Activated CD4-positive, CD25-positive, alpha-beta regulatory T cell treated with anti-CD3 and anti-CD28 coated beads, Interleukin-2, amount 50 U/mL, for 24 hours (primary cell): ENCODE results near the gene G3BP1.
"Not testable (repeated sequence)": the region's sequence is repeated elsewhere in the genome, so short reads cannot be mapped to it uniquely, and the experiment has no call there.

Experiments used
- ATAC-seq, 2 donors: fragments of 150-1000 bp; cut with Tn5 transposase; one replicate each; pipeline ENCODE4 v1.10.0; 2021; ENCODE audit warnings: mild to moderate bottlenecking in 1 of 2, moderate library complexity in 1 of 2

G3BP1 gene

DNA sequence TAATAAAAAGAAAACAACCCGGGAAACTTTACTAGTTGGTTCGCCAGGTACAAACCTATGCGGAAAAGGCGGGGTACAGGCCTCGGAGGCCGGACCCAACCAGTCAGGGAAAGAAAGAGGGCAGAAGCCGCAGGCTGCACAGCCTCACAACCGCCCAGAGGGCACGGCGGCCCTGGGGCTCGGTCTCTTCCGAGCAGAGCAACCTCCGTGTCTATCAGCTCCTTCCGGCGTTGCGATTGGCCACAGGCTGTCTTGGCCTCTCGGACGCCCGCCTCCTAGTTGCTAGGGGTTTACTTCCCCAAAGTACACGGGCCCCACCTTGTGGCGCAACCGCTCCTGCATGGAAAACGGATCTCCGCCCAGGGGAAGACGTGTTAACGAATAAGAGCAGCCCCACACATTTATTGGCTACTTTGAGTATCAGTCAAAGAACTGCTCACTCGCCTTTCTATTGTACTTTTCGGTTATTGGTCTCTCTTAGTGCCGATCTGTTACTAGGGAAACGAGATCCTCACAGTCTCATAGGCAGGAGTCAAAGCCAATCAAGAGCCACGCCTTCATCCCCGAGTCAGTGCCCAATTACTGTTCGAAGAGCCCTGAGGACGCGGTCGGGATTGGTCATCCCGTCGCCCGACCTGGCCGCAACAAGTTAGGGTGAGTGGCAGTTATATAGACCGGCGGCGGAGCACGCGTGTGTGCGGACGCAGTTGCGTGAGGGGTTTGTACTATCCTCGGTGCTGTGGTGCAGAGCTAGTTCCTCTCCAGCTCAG lies at the start of gene G3BP1:
TSS of gene G3BP1 (plus strand) at position 696 of the 770 bp plus-strand sequence. CDS start 14,667 bp downstream, outside the sequence.
- ATAC-seq, result peak; percentile 82 to 85

GRCh38 chr5:151722546-151722945 lies 49.2 kb upstream of the G3BP1 start:
- ATAC-seq, result no peak

- no peak for ATAC-seq
Observed at GRCh38 chr5:151724360-151724759, 47.4 kb upstream of the G3BP1 start.

DNA sequence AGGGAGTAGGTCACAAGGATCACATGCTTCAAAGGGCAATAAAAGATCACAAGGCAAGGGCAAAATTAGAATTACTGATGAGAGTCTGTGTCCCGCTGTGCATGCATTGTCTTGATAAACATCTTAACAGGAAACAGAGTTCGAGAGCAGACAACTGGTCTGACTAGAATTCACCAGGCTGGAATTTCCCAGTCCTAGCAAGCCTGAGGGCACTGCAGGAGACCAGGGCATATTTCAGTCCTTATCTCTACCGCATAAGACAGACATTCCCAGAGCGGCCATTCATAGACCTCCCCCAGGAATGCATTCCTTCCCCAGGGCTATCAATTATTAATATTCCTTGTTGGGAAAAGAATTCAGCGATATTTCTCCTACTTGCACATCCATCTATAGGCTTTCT lies 42.2 kb upstream of the G3BP1 start:
- not testable (repeated sequence) for ATAC-seq

GRCh38 chr5:151730381-151730780 lies 41.4 kb upstream of the G3BP1 start:
- ATAC-seq, result no peak

GRCh38 chr5:151733358-151734063 lies 38.2 kb upstream of the G3BP1 start:
- no peak for ATAC-seq

DNA sequence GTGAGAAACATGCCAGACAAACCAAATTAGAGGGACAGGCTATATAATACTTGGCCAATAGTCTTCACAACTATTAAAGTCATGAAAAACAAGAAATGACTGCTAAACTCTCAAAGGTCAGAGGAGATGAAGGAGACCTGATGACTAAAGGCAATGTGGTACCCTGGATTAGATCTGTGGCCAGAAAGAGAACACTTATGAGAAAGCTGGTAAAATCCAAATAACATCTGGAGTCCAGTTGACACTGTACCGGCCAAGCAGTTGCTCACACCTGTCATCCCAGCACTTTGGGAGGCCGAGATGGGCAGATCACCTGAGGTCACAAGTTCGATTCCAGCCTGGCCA lies 37.7 kb upstream of the G3BP1 start:
- no peak for ATAC-seq

DNA sequence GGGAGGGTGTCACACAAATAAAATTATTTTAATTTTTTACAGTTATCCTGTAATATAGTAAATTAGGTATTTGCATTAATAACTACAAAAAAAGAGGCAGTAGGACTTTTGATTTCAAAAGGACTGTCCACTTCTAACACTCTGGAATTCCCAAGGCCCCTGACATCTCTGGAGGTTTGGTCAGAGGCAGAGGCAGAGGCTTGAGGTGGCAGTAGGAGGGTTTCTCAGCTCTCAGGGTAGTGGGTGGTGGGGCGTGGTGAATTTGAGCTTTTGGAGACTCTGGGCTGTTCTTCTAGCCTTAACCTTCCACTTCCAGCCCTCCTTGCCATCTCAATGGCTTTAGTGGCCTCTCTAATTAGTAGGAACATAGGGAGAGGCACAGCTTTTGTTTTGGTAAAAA lies 36.1 kb upstream of the G3BP1 start:
- ATAC-seq, result no peak

GRCh38 chr5:151737431-151737830 lies 34.3 kb upstream of the G3BP1 start:
- no peak for ATAC-seq

DNA sequence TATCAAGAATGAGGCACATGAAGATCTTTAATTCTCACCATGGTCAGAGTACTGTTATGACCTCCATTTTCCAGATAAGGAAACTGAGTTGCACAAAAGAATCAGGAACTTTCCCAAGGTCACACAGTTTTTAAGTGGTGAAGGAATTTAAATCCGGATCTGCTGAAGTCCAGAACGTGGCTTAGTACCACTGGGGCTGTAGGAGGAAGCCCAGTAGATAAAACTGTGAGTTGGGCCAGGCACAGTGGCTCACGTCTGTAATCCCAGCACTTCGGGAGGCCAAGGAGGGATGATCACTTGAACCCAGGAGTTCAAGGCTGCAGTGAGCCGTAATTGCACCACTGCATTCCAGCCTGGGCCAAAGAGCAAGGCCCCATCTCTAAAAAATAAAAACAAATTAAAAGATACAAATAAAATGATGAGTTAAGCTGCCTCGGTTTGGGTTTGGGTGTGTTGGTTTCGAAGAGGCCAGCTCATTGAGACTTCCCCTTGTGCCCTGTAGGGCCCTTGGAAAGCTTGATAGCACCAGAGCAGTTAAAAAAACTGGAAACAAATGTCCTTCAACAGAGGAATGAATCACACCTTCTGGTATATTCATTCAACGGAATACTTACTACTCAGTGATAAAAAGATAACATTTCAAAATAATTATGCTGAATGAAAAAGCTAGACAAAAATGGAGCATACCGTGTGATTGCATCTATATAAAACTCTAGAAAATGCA lies 33.5 kb upstream of the G3BP1 start:
- no peak for ATAC-seq

- no peak for ATAC-seq
Observed at GRCh38 chr5:151739395-151739794, 32.4 kb upstream of the G3BP1 start.

DNA sequence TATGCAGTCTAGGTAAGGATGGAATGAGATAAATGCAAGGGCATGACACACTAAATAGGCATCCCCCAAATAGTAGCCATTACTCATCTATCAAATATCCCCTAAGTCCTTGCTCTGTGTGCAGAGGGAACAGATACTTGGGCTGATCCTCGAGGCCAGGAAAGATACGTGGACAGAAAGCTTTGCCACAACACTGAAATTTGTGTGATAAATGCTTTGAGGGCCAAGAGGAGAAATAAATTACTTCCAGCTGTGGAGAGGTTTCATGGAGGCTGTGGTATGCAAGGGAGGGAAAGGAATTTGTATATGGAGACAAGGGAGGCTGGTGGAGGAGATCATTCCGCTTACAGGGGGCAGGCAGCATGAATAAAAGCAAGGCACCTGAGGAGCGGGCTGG lies 31.8 kb upstream of the G3BP1 start:
- ATAC-seq, result no peak

- peak; percentile 44 to 57 for ATAC-seq
Observed at GRCh38 chr5:151740336-151740942, 31.3 kb upstream of the G3BP1 start.

- no peak for ATAC-seq
Observed at GRCh38 chr5:151740958-151741373, 30.8 kb upstream of the G3BP1 start.

- ATAC-seq, result no peak
Observed at GRCh38 chr5:151741678-151742423, 29.9 kb upstream of the G3BP1 start.

- ATAC-seq, result no peak
Observed at GRCh38 chr5:151742870-151743294, 28.9 kb upstream of the G3BP1 start.

- ATAC-seq, result no peak
Observed at GRCh38 chr5:151743530-151743929, 28.2 kb upstream of the G3BP1 start.

DNA sequence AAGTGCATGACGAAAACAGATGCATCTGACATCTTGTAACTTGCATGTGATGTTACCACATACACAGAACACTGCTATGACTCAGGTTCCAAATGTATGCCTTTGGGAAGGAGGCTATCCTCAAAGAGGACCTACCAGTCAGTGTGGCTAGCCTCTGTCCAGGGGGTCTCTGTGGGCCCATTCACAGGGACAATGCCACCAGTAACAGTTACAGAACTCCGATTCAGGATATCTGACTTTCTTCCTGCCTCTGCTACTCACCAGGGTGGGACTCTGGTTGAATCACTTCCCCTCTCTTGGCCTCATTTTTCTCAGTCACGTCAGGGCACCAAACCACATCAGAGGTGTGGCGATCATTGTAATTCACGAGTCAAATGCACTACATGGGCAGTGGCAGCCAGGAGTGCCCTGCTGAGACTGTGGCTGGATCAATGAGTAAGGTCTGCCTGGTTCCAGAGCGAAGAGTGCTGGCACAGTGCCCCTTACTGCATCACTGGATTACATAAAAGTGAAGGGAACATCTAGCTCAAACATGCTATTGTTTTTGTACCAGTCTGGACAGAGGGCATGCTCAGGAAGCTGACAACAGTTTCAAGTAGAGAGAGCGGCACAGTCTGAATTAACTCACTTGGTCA lies 26.6 kb upstream of the G3BP1 start:
- ATAC-seq, result peak; percentile 60 to 70

- no peak for ATAC-seq
Observed at GRCh38 chr5:151750121-151750520, 21.6 kb upstream of the G3BP1 start.

DNA sequence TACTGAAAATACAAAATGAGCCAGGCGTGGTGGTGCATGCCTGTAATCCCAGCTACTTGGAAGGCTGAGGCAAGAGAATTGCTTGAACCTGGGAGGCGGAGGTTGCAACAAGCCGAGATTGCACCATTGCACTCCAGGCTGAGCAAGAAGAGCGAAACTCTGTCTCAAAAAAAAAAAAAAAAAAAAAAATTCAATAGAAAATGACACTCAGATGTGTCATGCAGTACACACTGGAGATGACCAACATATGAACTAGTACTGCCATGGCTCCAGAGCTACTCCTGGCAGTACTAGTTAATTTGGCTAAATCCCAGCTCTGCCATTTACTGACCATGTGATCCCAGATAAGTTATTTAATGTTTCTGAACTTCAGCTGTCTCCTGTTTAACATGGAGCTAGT lies 20.7 kb upstream of the G3BP1 start:
- no peak for ATAC-seq

DNA sequence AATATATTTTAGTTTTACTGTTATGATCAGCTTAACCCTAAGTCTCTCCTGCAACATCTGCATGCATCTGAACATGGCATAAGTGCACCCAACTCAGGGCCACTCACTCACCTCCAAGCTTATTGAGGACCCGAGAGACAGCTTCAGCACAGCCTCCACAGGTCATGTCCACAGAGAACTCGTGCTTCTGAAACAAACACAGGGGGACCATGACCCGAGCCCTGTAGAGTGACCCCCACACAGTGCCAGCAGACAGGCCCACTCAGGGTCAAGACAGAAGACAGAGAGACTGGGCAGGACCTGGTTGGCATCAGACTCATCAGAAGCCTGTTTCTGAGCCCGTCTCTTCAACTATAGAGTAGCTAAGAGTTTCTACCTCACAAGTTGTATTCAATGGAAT lies 20.2 kb upstream of the G3BP1 start:
- no peak for ATAC-seq

GRCh38 chr5:151755383-151755782 lies 16.4 kb upstream of the G3BP1 start:
- ATAC-seq, result no peak
